ENCODE data around the gene USP26.

GRCh38 chrX:133045986-133046385 is 50.9 kb downstream of the USP26 start:
- TF ChIP-seq EZH2 (IDR thresholded peaks at IDR 0.05; ENCODE audit: borderline replicate concordance, low read length), result no peak
- TF ChIP-seq CTCF (IDR thresholded peaks at IDR 0.05; ENCODE audit: low read length), result peak; percentile 33; the same call in 1 of the 2 replicates

All from OCI-LY1 (cell line).